HFF-Myc (cell line): ENCODE data around the gene IL19.
"Not testable (repeated sequence)": the region's sequence is repeated elsewhere in the genome, so short reads cannot be mapped to it uniquely, and the experiment has no call there.

ENCODE experiments used
- DNase-seq: peaks from one replicate; pipeline ENCODE4 v3.0.0-alpha.2; 2011; ENCODE audit warnings: low read depth; ENCODE audit errors: extremely low read depth
- H3K4me3 ChIP-seq: replicated peaks from 2 replicates; pipeline ENCODE4 v1.5.1; 2011; ENCODE audit warnings: low read depth, mild to moderate bottlenecking, control low read depth, low read length
- CTCF ChIP-seq: IDR thresholded peaks from 2 replicates; pipeline ENCODE4 v1.5.1; 2012; ENCODE audit warnings: mild to moderate bottlenecking, low read depth, low read length, control low read depth; ENCODE audit errors: missing control alignments

The IL19 gene

GRCh38 chr1:206776229-206776628 lies 5.7 kb downstream of the IL19 start:
- no peak for TF ChIP-seq CTCF
- H3K4me3 ChIP-seq, result no peak overlapping the region
- DNase-seq, result no peak

GRCh38 chr1:206778031-206778430 lies 7.5 kb downstream of the IL19 start:
- no peak overlapping the region for H3K4me3 ChIP-seq
- DNase-seq, result no peak
- no peak for TF ChIP-seq CTCF

GRCh38 chr1:206778911-206779310 lies 8.3 kb downstream of the IL19 start:
- not testable (repeated sequence) for DNase-seq, H3K4me3 ChIP-seq

GRCh38 chr1:206779638-206780037 lies 9.1 kb downstream of the IL19 start:
- H3K4me3 ChIP-seq, result no peak overlapping the region
- DNase-seq, result no peak
- TF ChIP-seq CTCF, result no peak

- no peak for TF ChIP-seq CTCF
- H3K4me3 ChIP-seq, result no peak overlapping the region
- DNase-seq, result no peak
These were observed 11.9 kb downstream of the IL19 start for GRCh38 chr1:206782448-206782847.

GRCh38 chr1:206783506-206783905 lies 12.9 kb downstream of the IL19 start:
- no peak overlapping the region for H3K4me3 ChIP-seq
- no peak for TF ChIP-seq CTCF
- DNase-seq, result no peak

GRCh38 chr1:206784471-206784903 lies 13.9 kb downstream of the IL19 start:
- no peak for DNase-seq
- TF ChIP-seq CTCF, result no peak
- no peak overlapping the region for H3K4me3 ChIP-seq
